ENCODE data around the gene PTPRM.

PTPRM gene

GRCh38 chr18:7629416-7629815 lies 62.3 kb downstream of the PTPRM start:
- TF ChIP-seq CTCF (conservative IDR thresholded peaks at IDR 0.05), result no peak
- no peak overlapping the region for H3K27ac ChIP-seq

GRCh38 chr18:7630731-7631442 lies 63.8 kb downstream of the PTPRM start:
- no peak overlapping the region for H3K27ac ChIP-seq
- TF ChIP-seq CTCF (conservative IDR thresholded peaks at IDR 0.05), result no peak

- no peak overlapping the region for H3K27ac ChIP-seq
- no peak for TF ChIP-seq CTCF (conservative IDR thresholded peaks at IDR 0.05)
Observed at GRCh38 chr18:7632152-7633098, 65.3 kb downstream of the PTPRM start.

- TF ChIP-seq CTCF (conservative IDR thresholded peaks at IDR 0.05), result no peak
- H3K27ac ChIP-seq, result no peak overlapping the region
Observed at GRCh38 chr18:7633171-7633570, 66.1 kb downstream of the PTPRM start.

- no peak for TF ChIP-seq CTCF (conservative IDR thresholded peaks at IDR 0.05)
- H3K27ac ChIP-seq, result no peak overlapping the region
Observed at GRCh38 chr18:7635948-7636347, 68.8 kb downstream of the PTPRM start.

- H3K27ac ChIP-seq, result no peak overlapping the region
- no peak for TF ChIP-seq CTCF (conservative IDR thresholded peaks at IDR 0.05)
Observed at GRCh38 chr18:7637269-7637668, 70.2 kb downstream of the PTPRM start.

- no peak overlapping the region for H3K27ac ChIP-seq
- no peak for TF ChIP-seq CTCF (conservative IDR thresholded peaks at IDR 0.05)
Observed at GRCh38 chr18:7638321-7638720, 71.2 kb downstream of the PTPRM start.
